ENCODE data around the gene MAD2L1BP.
"Not testable (repeated sequence)": the region's sequence is repeated elsewhere in the genome, so short reads cannot be mapped to it uniquely, and the experiment has no call there.

DNA sequence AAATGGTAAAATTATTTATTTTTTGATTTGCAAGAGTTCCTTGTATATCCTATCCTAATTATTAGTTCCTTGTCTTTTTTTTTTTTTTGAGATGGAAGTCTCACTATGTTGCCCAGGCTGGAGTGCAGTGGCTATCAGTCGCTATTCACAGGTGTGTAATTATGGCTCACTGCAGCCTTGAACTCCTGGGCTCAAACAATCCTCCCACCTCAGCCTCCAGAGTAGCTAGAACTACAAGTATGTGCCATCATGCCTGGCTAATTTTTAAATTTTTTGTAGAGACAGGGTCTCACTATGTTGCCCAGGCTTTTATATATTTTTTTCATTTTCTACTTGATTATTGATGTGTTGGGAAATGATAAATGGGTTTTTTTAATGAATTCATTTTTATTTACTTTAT, 46.1 kb upstream of the MAD2L1BP start:
- TF ChIP-seq, protein P1, sequence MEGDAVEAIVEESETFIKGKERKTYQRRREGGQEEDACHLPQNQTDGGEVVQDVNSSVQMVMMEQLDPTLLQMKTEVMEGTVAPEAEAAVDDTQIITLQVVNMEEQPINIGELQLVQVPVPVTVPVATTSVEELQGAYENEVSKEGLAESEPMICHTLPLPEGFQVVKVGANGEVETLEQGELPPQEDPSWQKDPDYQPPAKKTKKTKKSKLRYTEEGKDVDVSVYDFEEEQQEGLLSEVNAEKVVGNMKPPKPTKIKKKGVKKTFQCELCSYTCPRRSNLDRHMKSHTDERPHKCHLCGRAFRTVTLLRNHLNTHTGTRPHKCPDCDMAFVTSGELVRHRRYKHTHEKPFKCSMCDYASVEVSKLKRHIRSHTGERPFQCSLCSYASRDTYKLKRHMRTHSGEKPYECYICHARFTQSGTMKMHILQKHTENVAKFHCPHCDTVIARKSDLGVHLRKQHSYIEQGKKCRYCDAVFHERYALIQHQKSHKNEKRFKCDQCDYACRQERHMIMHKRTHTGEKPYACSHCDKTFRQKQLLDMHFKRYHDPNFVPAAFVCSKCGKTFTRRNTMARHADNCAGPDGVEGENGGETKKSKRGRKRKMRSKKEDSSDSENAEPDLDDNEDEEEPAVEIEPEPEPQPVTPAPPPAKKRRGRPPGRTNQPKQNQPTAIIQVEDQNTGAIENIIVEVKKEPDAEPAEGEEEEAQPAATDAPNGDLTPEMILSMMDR (IDR thresholded peaks at IDR 0.05): not testable (repeated sequence)
- not testable (repeated sequence) for TF ChIP-seq POLR2A (IDR thresholded peaks at IDR 0.05)
